ENCODE data around the gene PRKAG2.

GRCh38 chr7:151714201-151714600 lies 162.7 kb downstream of the PRKAG2 start:
- TF ChIP-seq CTCF (IDR thresholded peaks at IDR 0.05) (no peak), EP300 (IDR thresholded peaks at IDR 0.05) (no peak)
